Stimulated activated CD4-positive, alpha-beta T cell treated with anti-CD3 and anti-CD28 coated beads, Interleukin-12 subunit alpha, Interleukin-12 subunit beta, amount 100 ng/mL, for 4 hours (primary cell): ENCODE data around the gene EME2.

Source experiments
- DNase-seq: peaks from one replicate; pipeline ENCODE4 v3.0.0-alpha.2; 2020

The EME2 gene

GRCh38 chr16:1820096-1820945 is 47.7 kb downstream of the EME2 start:
- DNase-seq = no peak

DNA sequence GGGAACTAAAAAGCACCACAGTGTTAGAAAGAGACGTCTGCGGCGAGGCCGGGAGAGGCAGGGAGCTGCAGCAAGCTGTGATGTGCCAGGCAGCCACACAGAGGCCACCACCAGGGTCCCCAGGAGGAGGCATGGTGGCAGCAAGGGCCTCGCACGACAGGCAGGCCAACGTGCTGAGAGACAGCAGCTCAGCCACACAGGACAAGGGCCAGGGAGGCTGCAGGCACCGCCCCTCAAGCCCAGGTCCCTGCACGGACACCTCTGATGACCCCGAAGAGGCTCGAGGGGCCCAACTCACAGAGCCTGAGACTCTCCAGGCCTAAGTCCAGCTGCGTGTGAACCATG is 48.3 kb downstream of the EME2 start:
- no peak for DNase-seq

DNA sequence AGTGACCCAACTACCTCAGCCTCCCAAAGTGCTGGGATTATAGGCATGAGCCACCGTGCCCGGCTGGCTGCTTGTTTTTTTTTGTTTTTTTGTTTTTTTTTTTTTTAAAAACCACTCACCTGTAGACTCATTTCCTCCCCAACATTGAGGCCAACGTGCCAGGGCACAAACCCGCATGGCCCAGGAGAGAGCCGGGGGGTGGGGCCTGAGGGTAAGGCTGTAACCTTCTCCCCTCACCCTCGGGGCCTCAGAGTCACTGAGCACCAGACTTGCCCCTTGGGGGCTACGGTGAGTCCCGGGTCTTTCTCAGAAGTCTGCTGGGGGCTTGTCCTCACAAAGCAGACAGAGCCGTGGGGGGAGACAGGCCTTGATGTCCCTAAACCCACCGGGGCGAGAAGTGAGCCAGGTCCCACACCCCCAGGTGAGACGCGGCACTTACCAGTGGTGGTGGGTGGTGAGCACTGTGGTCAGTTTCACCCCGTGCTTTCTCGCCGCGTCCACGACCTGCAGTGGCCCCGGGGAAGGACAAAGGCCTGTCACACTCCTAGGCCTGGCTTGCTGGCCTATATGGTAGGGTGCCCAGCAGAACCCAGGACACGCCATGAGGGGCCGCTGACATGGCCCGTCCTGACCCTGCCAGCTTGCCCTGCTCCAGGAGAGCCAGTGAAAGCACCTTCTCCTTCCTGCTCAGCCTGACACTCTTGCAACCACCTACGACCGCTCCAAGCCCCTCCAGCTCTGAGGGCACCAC is 49.4 kb downstream of the EME2 start:
- DNase-seq = no peak

DNA sequence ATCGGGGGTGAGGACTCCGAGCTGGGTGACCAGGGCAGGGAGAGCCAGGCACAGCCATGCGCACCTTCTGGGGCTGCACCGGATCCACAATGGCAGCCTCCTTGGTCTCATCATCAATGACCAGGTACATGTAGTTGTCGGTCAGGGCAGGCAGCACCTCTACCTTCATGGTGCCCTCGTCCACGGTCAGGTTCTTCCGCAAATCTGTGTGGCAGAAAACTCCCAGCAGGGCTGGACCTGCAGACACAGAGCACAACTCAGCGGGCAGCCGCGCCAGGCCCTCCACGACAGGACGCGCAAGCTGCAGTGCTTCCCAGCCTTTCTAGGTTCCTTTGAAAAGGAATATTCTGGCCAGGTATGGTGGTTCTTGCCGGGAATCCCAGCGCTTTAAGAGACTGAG is 50.2 kb downstream of the EME2 start:
- DNase-seq = no peak

GRCh38 chr16:1823821-1824220 is 51.2 kb downstream of the EME2 start:
- DNase-seq = no peak

DNA sequence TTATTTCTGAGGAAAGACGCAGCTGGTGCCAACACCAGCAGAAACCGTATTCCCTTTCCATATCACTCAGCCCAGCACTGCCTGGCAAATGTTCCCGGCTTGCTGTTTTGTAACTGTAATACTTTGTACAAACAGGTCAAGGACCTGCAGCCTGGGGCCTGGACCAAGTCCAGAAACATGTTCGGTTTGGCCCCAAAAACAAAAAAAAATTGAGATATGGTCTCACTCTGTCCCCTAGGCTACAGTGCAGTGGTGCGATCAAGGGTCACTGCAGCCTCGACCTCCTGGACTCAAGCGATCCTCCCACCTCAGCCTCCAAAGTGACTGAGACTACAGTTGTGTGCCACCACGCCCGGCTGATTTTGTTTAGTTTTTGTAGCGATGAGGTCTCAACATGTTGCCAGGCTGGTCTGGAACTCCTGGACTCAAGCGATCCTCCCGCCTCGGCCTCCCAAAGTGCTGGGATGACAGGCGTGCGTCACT is 52.8 kb downstream of the EME2 start:
- DNase-seq = no peak
